Stimulated activated memory B cell treated with anti-CD40 and anti-IgM and Interleukin-4, amounts not matched to agents 10 μg/mL and 1 μg/mL and 100 μg/mL, for 72 hours (primary cell): ENCODE data around the gene POTEC.
"Not testable (repeated sequence)": the region's sequence is repeated elsewhere in the genome, so short reads cannot be mapped to it uniquely, and the experiment has no call there.

Experiments
- ATAC-seq: fragments of 150-1000 bp; cut with Tn5 transposase; 2 replicates; pipeline ENCODE4 v1.10.0; 2021
- H3K27ac Mint-ChIP-seq: one replicate; pipeline ENCODE4 v1.8.0; 2022; ENCODE audit warnings: mild to moderate bottlenecking, mixed read lengths
- H3K27me3 Mint-ChIP-seq: one replicate; pipeline ENCODE4 v1.8.0; 2022; ENCODE audit warnings: mixed read lengths
- H3K36me3 Mint-ChIP-seq: one replicate; pipeline ENCODE4 v1.8.0; 2022; ENCODE audit warnings: mixed read lengths
- H3K4me1 Mint-ChIP-seq: one replicate; pipeline ENCODE4 v1.8.0; 2022; ENCODE audit warnings: mixed read lengths
- H3K4me3 Mint-ChIP-seq: one replicate; pipeline ENCODE4 v1.8.0; 2022; ENCODE audit warnings: mild to moderate bottlenecking, moderate library complexity, mixed read lengths
- H3K9me3 Mint-ChIP-seq: one replicate; pipeline ENCODE4 v1.8.0; 2022; ENCODE audit warnings: mixed read lengths

Gene POTEC

DNA sequence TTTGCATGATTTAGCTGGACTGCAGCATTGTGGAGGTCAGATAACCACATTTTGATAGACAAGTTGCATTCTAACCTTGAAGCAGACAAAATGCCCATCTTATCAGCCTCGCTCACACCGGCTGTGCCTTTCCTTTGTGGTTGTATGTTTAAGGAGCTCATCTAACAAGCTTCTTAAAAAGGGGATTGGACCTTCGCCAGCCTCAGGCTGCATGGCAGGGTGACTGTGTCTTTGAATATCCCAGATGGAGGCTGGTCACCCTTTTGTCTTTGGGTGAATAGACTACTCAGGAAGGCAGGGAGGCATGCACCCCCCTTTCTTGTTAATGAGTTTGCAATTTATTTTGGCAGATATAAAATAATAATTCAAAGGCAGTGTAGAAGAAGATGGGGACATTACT, 72.1 kb downstream of the POTEC start:
- H3K4me1 Mint-ChIP-seq, H3K9me3 Mint-ChIP-seq, H3K4me3 Mint-ChIP-seq, H3K36me3 Mint-ChIP-seq, ATAC-seq, H3K27ac Mint-ChIP-seq, H3K27me3 Mint-ChIP-seq: not testable (repeated sequence)

DNA sequence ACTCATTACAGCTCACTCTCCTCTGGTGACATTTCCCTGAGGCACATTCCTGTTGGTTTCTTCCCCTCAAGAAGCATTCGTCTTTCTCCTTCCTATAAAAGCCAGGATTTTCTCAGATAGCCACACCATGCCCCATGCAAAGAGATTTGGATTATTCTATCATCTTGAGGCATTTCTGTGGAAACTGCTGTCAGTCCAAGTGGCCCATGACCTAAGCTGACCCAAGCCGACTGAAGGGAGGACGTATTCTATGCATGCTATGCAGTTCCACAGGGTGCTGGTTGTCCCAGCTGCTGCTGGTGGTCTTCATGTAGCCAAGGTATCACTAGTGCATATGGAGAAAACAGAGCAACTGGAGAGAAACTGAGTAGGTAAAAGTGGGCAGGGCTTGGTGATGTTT, 73.0 kb downstream of the POTEC start:
- H3K9me3 Mint-ChIP-seq, H3K4me1 Mint-ChIP-seq, H3K27me3 Mint-ChIP-seq, H3K36me3 Mint-ChIP-seq, H3K4me3 Mint-ChIP-seq, ATAC-seq, H3K27ac Mint-ChIP-seq: not testable (repeated sequence)

DNA sequence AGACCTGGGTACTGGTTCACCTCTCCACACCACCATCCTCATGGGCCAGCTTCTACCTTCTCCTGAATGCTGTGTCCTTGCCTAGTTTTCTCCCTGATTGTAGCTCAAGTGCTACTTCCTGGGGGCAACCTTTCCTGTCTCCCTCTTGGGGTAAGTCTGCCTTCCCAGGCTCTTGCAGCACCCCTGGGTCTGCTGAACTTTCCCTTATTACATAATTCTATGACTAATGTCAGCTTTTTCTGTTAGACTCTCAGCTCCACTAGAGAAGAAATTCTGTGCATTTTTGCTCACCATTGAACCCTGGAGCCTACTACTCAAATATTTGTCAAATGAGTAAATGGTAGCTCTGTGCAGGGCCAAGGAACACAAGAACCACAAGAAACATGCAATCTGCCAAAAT, 73.4 kb downstream of the POTEC start:
- H3K36me3 Mint-ChIP-seq, H3K27me3 Mint-ChIP-seq, H3K4me1 Mint-ChIP-seq, H3K4me3 Mint-ChIP-seq, H3K9me3 Mint-ChIP-seq, H3K27ac Mint-ChIP-seq, ATAC-seq: not testable (repeated sequence)

DNA sequence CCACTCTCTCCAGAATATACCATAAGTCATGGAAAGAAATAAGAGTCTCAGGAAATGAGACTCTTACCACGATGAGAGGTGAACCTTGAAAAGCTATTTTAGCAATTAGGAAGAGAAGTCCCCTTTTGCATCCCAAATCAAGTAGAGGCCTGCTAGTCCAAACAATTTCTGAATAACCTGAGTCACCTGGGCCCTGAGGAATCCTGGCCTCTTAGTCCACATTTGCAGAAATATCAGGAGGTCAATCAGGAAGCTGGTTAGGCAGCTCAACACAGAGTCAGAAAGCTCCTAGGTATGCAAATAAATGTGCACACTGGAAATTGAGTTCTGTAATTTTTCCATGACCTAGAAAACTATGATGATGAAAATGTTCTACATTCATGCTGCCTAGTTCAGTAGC, 77.4 kb downstream of the POTEC start:
- H3K36me3 Mint-ChIP-seq, H3K4me1 Mint-ChIP-seq, H3K27ac Mint-ChIP-seq, H3K4me3 Mint-ChIP-seq, H3K9me3 Mint-ChIP-seq, H3K27me3 Mint-ChIP-seq, ATAC-seq: not testable (repeated sequence)
